Transverse colon (tissue), 4 donors: ENCODE measurements around the gene APLP2.

Experiments
- EP300 ChIP-seq: sonication (generic); formaldehyde crosslinking; IDR thresholded peaks from one replicate; pipeline ENCODE4 v1.6.1; 2017; ENCODE audit warnings: antibody characterized with exemption, low read depth
- POLR2A ChIP-seq: fragments of 450-650 bp; IDR thresholded peaks from one replicate; pipeline ENCODE4 v1.6.1; 2016; ENCODE audit warnings: antibody characterized with exemption, mild to moderate bottlenecking, moderate library complexity
- POLR2AphosphoS5 ChIP-seq, 3 donors: sonication (generic); formaldehyde crosslinking; IDR thresholded peaks; one replicate each; pipeline ENCODE4 v1.6.1; 2016; ENCODE audit warnings: antibody characterized with exemption in 3 of 3
- TF ChIP-seq, protein P1 (sequence below), 5 experiments: fragments of 200-600 bp in 3 of 5; fragments of 450-650 bp in 2 of 5; sonication (generic) in 3 of 5; IDR thresholded peaks; 1 replicate in 2 of 5; 2 replicates in 3 of 5; pipeline ENCODE4 v1.5.1; 2016 to 2017; ENCODE audit warnings: antibody characterized with exemption in 5 of 5, inconsistent platforms in 3 of 5, mild to moderate bottlenecking in 2 of 5, moderate library complexity in 1 of 5

- no peak for TF ChIP-seq POLR2A
- TF ChIP-seq, protein P1, sequence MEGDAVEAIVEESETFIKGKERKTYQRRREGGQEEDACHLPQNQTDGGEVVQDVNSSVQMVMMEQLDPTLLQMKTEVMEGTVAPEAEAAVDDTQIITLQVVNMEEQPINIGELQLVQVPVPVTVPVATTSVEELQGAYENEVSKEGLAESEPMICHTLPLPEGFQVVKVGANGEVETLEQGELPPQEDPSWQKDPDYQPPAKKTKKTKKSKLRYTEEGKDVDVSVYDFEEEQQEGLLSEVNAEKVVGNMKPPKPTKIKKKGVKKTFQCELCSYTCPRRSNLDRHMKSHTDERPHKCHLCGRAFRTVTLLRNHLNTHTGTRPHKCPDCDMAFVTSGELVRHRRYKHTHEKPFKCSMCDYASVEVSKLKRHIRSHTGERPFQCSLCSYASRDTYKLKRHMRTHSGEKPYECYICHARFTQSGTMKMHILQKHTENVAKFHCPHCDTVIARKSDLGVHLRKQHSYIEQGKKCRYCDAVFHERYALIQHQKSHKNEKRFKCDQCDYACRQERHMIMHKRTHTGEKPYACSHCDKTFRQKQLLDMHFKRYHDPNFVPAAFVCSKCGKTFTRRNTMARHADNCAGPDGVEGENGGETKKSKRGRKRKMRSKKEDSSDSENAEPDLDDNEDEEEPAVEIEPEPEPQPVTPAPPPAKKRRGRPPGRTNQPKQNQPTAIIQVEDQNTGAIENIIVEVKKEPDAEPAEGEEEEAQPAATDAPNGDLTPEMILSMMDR (IDR thresholded peaks at IDR 0.05) = no peak
- no peak for TF ChIP-seq EP300
- no peak for TF ChIP-seq POLR2AphosphoS5 (IDR thresholded peaks at IDR 0.05)
These were observed 98.4 kb downstream of the APLP2 start for GRCh38 chr11:130168105-130168504.
